SK-N-SH (cell line): ENCODE measurements around the gene ASB4. TPM values are rescaled to one million over a fixed set of nuclear protein-coding genes. Genes with fewer than 3 reads are reported as not detected.

Source experiments
- CTCF ChIA-PET: fragments of 300-600, 350-600 bp; formaldehyde crosslinking; extraction: SDS; loops from one replicate; lab custom pipeline; 2021; lab: Yijun Ruan, JAX
- POLR2A ChIA-PET: fragments of 350-600 bp; sonication (Branson Sonifier 250); formaldehyde crosslinking; extraction: SDS; loops from one replicate; lab custom pipeline; 2020; ENCODE audit warnings: antibody characterized with exemption, inconsistent platforms; lab: Yijun Ruan, JAX
- DNase-seq: peaks from one replicate; pipeline ENCODE4 v3.0.0; 2012
- H2AFZ ChIP-seq: fragments of 200-600 bp; sonication (generic); 2 replicates; pipeline ENCODE4 v1.8.1; 2016; ENCODE audit warnings: antibody characterized with exemption, mild to moderate bottlenecking, low read depth
- H3F3A ChIP-seq: fragments of 200-600 bp; sonication (generic); replicated peaks from 2 replicates; pipeline ENCODE3; 2016; ENCODE audit warnings: antibody characterized with exemption, mild to moderate bottlenecking; ENCODE audit not compliant: insufficient read depth
- H3K27ac ChIP-seq, 2 experiments: fragments of 200-500 bp in 1 of 2; fragments of 200-600 bp in 1 of 2; sonication (Bioruptor generic) in 1 of 2; sonication (generic), shearing (Covaris generic) in 1 of 2; 2 replicates each; pipeline versions ENCODE4 v1.5.1 to v1.6.1; 2014 to 2016; ENCODE audit warnings: low read depth in 2 of 2, inconsistent platforms in 1 of 2, low read length in 1 of 2, mild to moderate bottlenecking in 1 of 2, mixed read lengths in 1 of 2
- H3K27me3 ChIP-seq: fragments of 200-600 bp; sonication (generic), shearing (Covaris generic); 2 replicates; pipeline ENCODE4 v1.6.1; 2016; ENCODE audit warnings: mixed run types; ENCODE audit not compliant: insufficient read depth
- H3K36me3 ChIP-seq, 2 experiments: fragments of 200-500 bp in 1 of 2; fragments of 200-600 bp in 1 of 2; sonication (Bioruptor generic) in 1 of 2; sonication (generic) in 1 of 2; replicated peaks in 1 of 2; 2 replicates each; pipeline versions ENCODE3 to v1.5.1; 2014 to 2016; ENCODE audit warnings: low read length in 1 of 2, mild to moderate bottlenecking in 1 of 2; ENCODE audit not compliant: insufficient read depth in 2 of 2, control insufficient read depth in 1 of 2
- H3K4me1 ChIP-seq, 2 experiments: fragments of 200-500 bp in 1 of 2; fragments of 200-600 bp in 1 of 2; sonication (Bioruptor generic) in 1 of 2; sonication (generic), shearing (Covaris generic) in 1 of 2; 2 replicates each; pipeline versions ENCODE4 v1.5.1 to v1.6.1; 2014 to 2016; ENCODE audit warnings: low read depth in 1 of 2, low read length in 1 of 2, mixed run types in 1 of 2; ENCODE audit not compliant: insufficient read depth in 2 of 2, control insufficient read depth in 1 of 2
- H3K4me2 ChIP-seq: fragments of 200-600 bp; sonication (generic), shearing (Covaris generic); 2 replicates; pipeline ENCODE4 v1.6.1; 2017; ENCODE audit warnings: mixed run types
- H3K4me3 ChIP-seq, 2 experiments: fragments of 200-500 bp in 1 of 2; fragments of 200-600 bp in 1 of 2; sonication (Bioruptor generic) in 1 of 2; sonication (generic), shearing (Covaris generic) in 1 of 2; 2 replicates each; pipeline versions ENCODE4 v1.5.1 to v1.8.1; 2014 to 2016; ENCODE audit warnings: low read depth in 2 of 2, inconsistent platforms in 1 of 2, low read length in 1 of 2, mild to moderate bottlenecking in 1 of 2, mixed read lengths in 1 of 2, moderate library complexity in 1 of 2
- H3K79me2 ChIP-seq: fragments of 200-600 bp; sonication (generic); 2 replicates; pipeline ENCODE4 v1.8.1; 2017; ENCODE audit warnings: mild to moderate bottlenecking; ENCODE audit not compliant: insufficient read depth
- H3K9ac ChIP-seq: fragments of 200-600 bp; sonication (generic); 2 replicates; pipeline ENCODE4 v1.6.1; 2017; ENCODE audit warnings: mixed run types
- H3K9me2 ChIP-seq: fragments of 200-600 bp; sonication (generic); 2 replicates; pipeline ENCODE4 v1.6.1; 2017; ENCODE audit warnings: mixed run types
- H3K9me3 ChIP-seq: fragments of 200-600 bp; sonication (generic); 2 replicates; pipeline ENCODE4 v1.6.1; 2017; ENCODE audit warnings: mixed run types, mild to moderate bottlenecking, moderate library complexity
- H4K20me1 ChIP-seq: fragments of 200-600 bp; sonication (generic); 2 replicates; pipeline ENCODE4 v1.6.1; 2017; ENCODE audit warnings: mild to moderate bottlenecking, mixed run types; ENCODE audit not compliant: insufficient read depth
- CHD2 ChIP-seq: fragments of 150-350 bp; IDR thresholded peaks from 2 replicates; pipeline ENCODE4 v1.6.1; 2018; ENCODE audit warnings: low read length; ENCODE audit not compliant: partially characterized antibody
- CTCF ChIP-seq: fragments of 200-600 bp; sonication (generic); IDR thresholded peaks from 2 replicates; pipeline ENCODE4 v1.6.1; 2017; ENCODE audit warnings: antibody characterized with exemption, mild to moderate bottlenecking, moderate library complexity
- ELF1 ChIP-seq: IDR thresholded peaks from 2 replicates; pipeline ENCODE4 v1.4.0; 2012
- EZH2phosphoT487 ChIP-seq: fragments of 200-600 bp; sonication (generic); IDR thresholded peaks from 2 replicates; pipeline ENCODE4 v1.6.1; 2017; ENCODE audit warnings: low read depth, mixed run types, mild to moderate bottlenecking, antibody characterized with exemption, moderate library complexity, borderline replicate concordance
- FOSL2 ChIP-seq: IDR thresholded peaks from 2 replicates; pipeline ENCODE4 v1.4.0; 2012; ENCODE audit warnings: low read depth, mild to moderate bottlenecking, moderate library complexity, borderline replicate concordance
- FOXM1 ChIP-seq: IDR thresholded peaks from 2 replicates; pipeline ENCODE4 v1.4.0; 2012; ENCODE audit warnings: low read depth, mild to moderate bottlenecking
- GATA2 ChIP-seq: sonication (generic); formaldehyde crosslinking; IDR thresholded peaks from 2 replicates; pipeline ENCODE4 v1.5.0; 2020; ENCODE audit warnings: mild to moderate bottlenecking, missing genetic modification reagents
- IRF3 ChIP-seq: fragments of 150-350 bp; IDR thresholded peaks from 2 replicates; pipeline ENCODE4 v1.6.1; 2016; ENCODE audit warnings: mild to moderate bottlenecking, low read depth, low read length
- JUND ChIP-seq: IDR thresholded peaks from 2 replicates; pipeline ENCODE4 v1.4.0; 2012
- MAX ChIP-seq: IDR thresholded peaks from 2 replicates; pipeline ENCODE4 v1.4.0; 2012; ENCODE audit warnings: low read depth
- MEF2A ChIP-seq: IDR thresholded peaks from 2 replicates; pipeline ENCODE4 v1.4.0; 2012; ENCODE audit warnings: low read depth, borderline replicate concordance
- NRF1 ChIP-seq: IDR thresholded peaks from 2 replicates; pipeline ENCODE4 v1.6.1; 2012; ENCODE audit warnings: low read depth, mild to moderate bottlenecking, low read length
- RCOR1 ChIP-seq: fragments of 150-350 bp; IDR thresholded peaks from 2 replicates; pipeline ENCODE4 v1.6.1; 2017; ENCODE audit warnings: antibody characterized with exemption, low read length
- REST ChIP-seq: IDR thresholded peaks from 2 replicates; pipeline ENCODE4 v1.6.1; 2012; ENCODE audit warnings: mild to moderate bottlenecking, low read depth, low read length, moderate library complexity
- RFX5 ChIP-seq: IDR thresholded peaks from 2 replicates; pipeline ENCODE4 v1.6.1; 2012; ENCODE audit warnings: mild to moderate bottlenecking, improper control_type of control experiment, low read length
- RXRA ChIP-seq: IDR thresholded peaks from 2 replicates; pipeline ENCODE4 v1.4.0; 2012; ENCODE audit warnings: low read depth, mild to moderate bottlenecking, borderline replicate concordance
- SIN3A ChIP-seq: IDR thresholded peaks from 2 replicates; pipeline ENCODE4 v1.6.1; 2012; ENCODE audit warnings: low read depth, mild to moderate bottlenecking, low read length, moderate library complexity, borderline replicate concordance
- TEAD4 ChIP-seq: IDR thresholded peaks from 2 replicates; pipeline ENCODE4 v1.4.0; 2012; ENCODE audit warnings: mild to moderate bottlenecking, borderline replicate concordance; ENCODE audit not compliant: insufficient read depth
- USF2 ChIP-seq: fragments of 150-350 bp; IDR thresholded peaks from 2 replicates; pipeline ENCODE4 v1.6.1; 2017; ENCODE audit warnings: antibody characterized with exemption, low read length, low read depth, borderline replicate concordance
- YY1 ChIP-seq: IDR thresholded peaks from 2 replicates; pipeline ENCODE4 v1.4.0; 2012; ENCODE audit warnings: low read depth, mild to moderate bottlenecking
- WGBS: methylation state at CpG from one replicate; pipeline ENCODE4 v1.1.6; 2017; ENCODE audit warnings: low lambda C conversion rate; 5-methylcytosine and 5-hydroxymethylcytosine counted together
- polyA plus RNA-seq, 3 experiments: library from polyadenylated mRNA; depleted of rRNA; stranded (reverse); fragments of >200 nt; gene quantifications; 2 replicates each; pipeline ENCODE4 v1.2.3, GENCODE V29; 2012

ASB4 gene
- polyA plus RNA-seq, 1 of the 3 experiments (the other 2 are of a cell fraction): not detected

GRCh38 chr7:95470452-95470851 is 15.3 kb upstream of the ASB4 start:
- ChIA-PET POLR2A (no interaction called here), CTCF (interaction anchor here (1.3 kb wide), 1 partner anchor 12 kb away, joined by 3 read pairs; no protein-coding TSS in a partner anchor)
- H4K20me1 ChIP-seq: no peaks in the 10 kb centered on the region
- H3K9me3 ChIP-seq: no peaks in the 10 kb centered on the region
- no peak overlapping the region for H3K9ac ChIP-seq
- H2AFZ ChIP-seq: peak overlapping the region; percentile 45; the same call in 1 of the 2 replicates
- H3K9me2 ChIP-seq: no peaks in the 10 kb centered on the region
- no peaks in the 10 kb centered on the region for H3K27me3 ChIP-seq
- no peak for DNase-seq
- H3K4me1 ChIP-seq: peaks cover 0 to 5% of the 10 kb centered on the region in 2 experiments; a peak in 2 of 4 replicates
- H3K27ac ChIP-seq: no peak overlapping the region
- H3K36me3 ChIP-seq: no peaks in the 10 kb centered on the region
- no peaks in the 10 kb centered on the region for H3F3A ChIP-seq
- H3K79me2 ChIP-seq: no peaks in the 10 kb centered on the region
- no peak overlapping the region for H3K4me2 ChIP-seq
- no peak overlapping the region for H3K4me3 ChIP-seq
- WGBS: 41% methylated on average over 3 of the region's 3 CpGs
- TF ChIP-seq RFX5 (no peak), GATA2 (no peak), RXRA (no peak), TEAD4 (no peak), CHD2 (no peak), MEF2A (no peak), REST (no peak), FOSL2 (no peak), RCOR1 (no peak), JUND (no peak), NRF1 (no peak), ELF1 (no peak), CTCF (no peak), IRF3 (no peak), MAX (no peak), EZH2phosphoT487 (no peak), SIN3A (no peak), FOXM1 (no peak), YY1 (no peak), USF2 (no peak)
